Esophagus (tissue), 2 donors: ENCODE measurements around the gene GAD1. TPM values are rescaled to one million over a fixed set of nuclear protein-coding genes. Genes with fewer than 3 reads are reported as not detected.

Experiments
- H3K27ac ChIP-seq, 2 donors: one replicate each; pipeline ENCODE4 v1.5.1; 2013; ENCODE audit warnings: low read depth in 2 of 2, mild to moderate bottlenecking in 2 of 2, inconsistent platforms in 1 of 2, low read length in 1 of 2, moderate library complexity in 1 of 2
- H3K27me3 ChIP-seq, 2 donors: one replicate each; pipeline ENCODE4 v1.6.1; 2013; ENCODE audit warnings: low read length in 2 of 2, control low read depth in 1 of 2, mild to moderate bottlenecking in 1 of 2; ENCODE audit not compliant: insufficient read depth in 2 of 2, control insufficient read depth in 1 of 2
- H3K36me3 ChIP-seq, 2 donors: one replicate each; pipeline ENCODE4 v1.6.1; 2013; ENCODE audit warnings: low read length in 1 of 2; ENCODE audit not compliant: control insufficient read depth in 2 of 2, insufficient read depth in 2 of 2
- H3K4me1 ChIP-seq, 2 donors: one replicate each; pipeline ENCODE4 v1.6.1; 2013; ENCODE audit warnings: low read length in 1 of 2; ENCODE audit not compliant: control insufficient read depth in 2 of 2, insufficient read depth in 2 of 2
- H3K4me3 ChIP-seq, 2 donors: one replicate each; pipeline ENCODE4 v1.5.1; 2013; ENCODE audit warnings: low read length in 2 of 2, mild to moderate bottlenecking in 2 of 2, low read depth in 1 of 2, moderate library complexity in 1 of 2
- H3K9me3 ChIP-seq, 2 donors: one replicate each; pipeline ENCODE4 v1.6.1; 2013; ENCODE audit warnings: mild to moderate bottlenecking in 2 of 2, low read depth in 1 of 2, low read length in 1 of 2, moderate library complexity in 1 of 2; ENCODE audit not compliant: control insufficient read depth in 2 of 2, insufficient read depth in 1 of 2
- WGBS, 2 donors: extraction: QIAGEN DNeasy Blood & Tissue Kit; methylation state at CpG; one replicate each; pipeline ENCODE4 v1.1.7; 2013; 5-methylcytosine and 5-hydroxymethylcytosine counted together
- polyA plus RNA-seq, 2 donors: library from polyadenylated mRNA; stranded (reverse); fragments of 200-250 nt; gene quantifications; one replicate each; pipeline ENCODE4 v1.2.3, GENCODE V29; 2013
- donor health status: healthy with polysubstance abuse.
- donor health status: Bipolar disorder and iron deficiency.

GAD1 gene
- polyA plus RNA-seq, 2 donors, result 0.65 to 1.2 TPM

DNA sequence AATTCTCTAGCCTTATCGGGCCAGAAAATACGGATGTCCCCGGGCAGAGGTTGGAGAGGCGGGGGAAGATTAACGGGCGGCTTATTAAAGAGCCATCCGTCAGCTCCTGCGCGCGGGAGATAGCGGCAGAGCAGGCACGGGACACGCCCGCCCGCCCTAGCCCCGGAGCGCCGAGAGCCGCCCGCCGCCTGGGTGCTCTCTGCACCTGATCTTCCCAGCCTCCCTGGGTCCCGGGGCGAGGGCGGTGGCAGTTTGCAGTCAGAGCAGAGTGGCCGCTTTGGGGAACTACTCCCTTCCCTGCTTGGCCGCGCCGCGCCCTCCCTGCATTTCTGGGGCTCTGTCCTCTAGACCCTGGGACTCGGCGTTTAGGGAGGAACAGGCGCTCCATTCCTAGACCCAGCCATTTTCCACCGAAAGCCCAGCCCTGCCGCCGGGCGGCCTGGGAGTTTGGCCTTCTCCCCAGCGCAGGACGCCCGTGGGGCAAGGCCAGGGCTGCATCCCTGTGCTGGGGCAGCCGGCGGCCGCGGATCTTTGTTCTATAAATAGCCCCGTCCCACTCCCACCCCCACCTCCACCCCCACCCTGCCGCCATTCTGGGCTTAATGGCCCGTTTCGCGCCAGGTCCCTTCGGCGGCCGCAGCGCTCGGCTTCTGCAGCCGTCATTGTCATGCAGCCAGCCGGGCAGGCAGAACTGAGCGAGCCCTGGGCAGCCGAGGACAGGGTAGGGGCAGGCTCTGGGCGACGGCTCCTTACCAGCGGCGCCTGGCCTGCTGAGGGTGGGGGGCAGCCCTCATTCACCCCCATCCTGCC lies 6.6 kb downstream of the GAD1 start:
- peaks cover 17 to 24% of the 10 kb centered on the region in 2 donors for H3K4me1 ChIP-seq
- 8 to 15% methylated on average over 51 to 61 of the region's 61 CpGs for WGBS, 2 donors
- H3K9me3 ChIP-seq, result no peaks in the 10 kb centered on the region
- no peak overlapping the region for H3K27ac ChIP-seq
- H3K27me3 ChIP-seq, result peaks cover 0 to 13% of the 10 kb centered on the region in 2 donors
- peak overlapping the region; percentile 22 to 32 for H3K4me3 ChIP-seq
- H3K36me3 ChIP-seq, result no peaks in the 10 kb centered on the region

DNA sequence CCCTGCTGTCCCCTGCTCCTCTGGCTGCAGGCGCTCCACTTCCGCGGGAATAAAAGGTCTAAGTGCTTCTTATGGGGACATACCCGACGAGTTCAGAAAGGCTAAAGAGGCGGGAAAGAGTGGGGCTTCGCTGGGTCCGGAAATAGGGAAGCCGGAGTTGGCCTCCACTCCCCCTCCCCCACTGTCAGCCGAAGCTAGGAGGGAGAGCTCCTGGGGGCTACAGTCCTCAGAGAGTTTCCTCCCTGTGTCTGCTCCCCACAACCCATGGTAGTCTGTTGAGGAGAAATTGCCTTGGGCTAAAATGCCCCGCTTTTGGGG lies 7.2 kb downstream of the GAD1 start:
- H3K27me3 ChIP-seq, result peaks cover 0 to 13% of the 10 kb centered on the region in 2 donors
- H3K36me3 ChIP-seq, result no peaks in the 10 kb centered on the region
- H3K4me3 ChIP-seq, result no peak overlapping the region
- WGBS, 2 donors, result 26 to 49% methylated on average over 11 of the region's 11 CpGs
- no peaks in the 10 kb centered on the region for H3K9me3 ChIP-seq
- H3K4me1 ChIP-seq, result peaks cover 15 to 22% of the 10 kb centered on the region in 2 donors
- H3K27ac ChIP-seq, result no peak overlapping the region

DNA sequence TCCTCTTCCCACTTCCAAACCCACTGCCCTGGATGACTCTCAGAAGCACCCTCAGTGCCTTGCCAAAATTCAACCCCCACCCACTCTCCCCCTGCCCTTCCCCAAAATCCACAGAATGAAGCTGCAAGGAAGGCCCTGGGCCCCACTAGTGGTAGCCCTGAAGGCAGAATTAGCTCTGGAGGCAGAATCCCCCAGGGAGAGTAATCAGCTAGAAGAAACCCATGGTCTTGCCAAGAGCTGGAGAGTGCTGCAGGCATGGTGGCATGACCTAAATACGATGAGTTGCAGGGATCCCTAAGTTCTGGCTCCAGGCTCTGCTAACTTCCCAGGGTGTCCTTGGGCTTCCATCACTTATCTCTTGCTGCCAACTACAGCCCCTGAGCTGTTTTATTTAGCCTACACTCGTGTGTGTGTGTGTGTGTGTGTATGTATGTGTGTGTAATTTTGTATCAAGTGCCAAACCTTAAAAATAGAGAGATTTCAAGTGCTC lies 7.9 kb downstream of the GAD1 start:
- H3K9me3 ChIP-seq, result no peaks in the 10 kb centered on the region
- 57 to 65% methylated on average over 2 of the region's 2 CpGs for WGBS, 2 donors
- no peak overlapping the region for H3K27ac ChIP-seq
- no peaks in the 10 kb centered on the region for H3K36me3 ChIP-seq
- H3K4me1 ChIP-seq, result peaks cover 15 to 22% of the 10 kb centered on the region in 2 donors
- H3K27me3 ChIP-seq, result peaks cover 0 to 13% of the 10 kb centered on the region in 2 donors
- H3K4me3 ChIP-seq, result no peak overlapping the region

DNA sequence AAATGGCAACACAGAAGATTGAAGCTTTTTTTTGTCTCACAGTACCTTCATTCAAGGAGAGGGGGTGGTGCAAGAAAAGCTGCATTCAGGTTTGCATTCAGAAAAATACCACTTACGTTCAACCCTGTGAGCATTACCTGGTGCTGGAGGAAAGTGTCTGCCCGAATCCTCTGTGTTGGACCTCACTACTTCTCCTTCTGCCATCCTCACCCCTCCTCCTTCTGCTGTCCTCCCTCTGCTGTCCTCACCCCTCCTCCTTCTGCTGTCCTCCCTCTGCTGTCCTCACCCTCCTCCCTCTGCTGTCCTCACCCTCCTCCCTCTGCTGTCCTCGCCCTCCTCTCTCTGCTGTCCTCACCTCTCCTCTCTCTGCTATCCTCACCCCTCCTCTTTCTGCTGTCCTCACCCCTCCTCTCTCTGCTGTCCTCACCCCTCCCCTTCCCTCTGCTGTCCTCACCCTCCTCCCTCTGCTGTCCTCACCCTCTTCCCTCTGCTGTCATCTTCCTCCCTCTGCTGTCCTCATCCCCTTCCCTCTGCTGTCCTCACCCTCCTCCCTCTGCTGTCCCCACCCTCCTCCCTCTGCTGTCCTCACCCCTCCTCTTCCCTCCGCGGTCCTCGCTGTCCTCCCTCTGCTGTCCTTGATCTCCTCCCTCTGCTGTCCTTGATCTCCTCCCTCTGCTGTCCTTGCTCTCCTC lies 11.3 kb downstream of the GAD1 start:
- WGBS, 2 donors, result 89 to 91% methylated on average over 6 of the region's 6 CpGs
- peaks cover 0 to 4% of the 10 kb centered on the region in 2 donors for H3K4me1 ChIP-seq
- no peak overlapping the region for H3K27ac ChIP-seq
- H3K36me3 ChIP-seq, result no peaks in the 10 kb centered on the region
- peaks cover 0 to 3% of the 10 kb centered on the region in 2 donors for H3K27me3 ChIP-seq
- no peaks in the 10 kb centered on the region for H3K9me3 ChIP-seq
- H3K4me3 ChIP-seq, result no peak overlapping the region

DNA sequence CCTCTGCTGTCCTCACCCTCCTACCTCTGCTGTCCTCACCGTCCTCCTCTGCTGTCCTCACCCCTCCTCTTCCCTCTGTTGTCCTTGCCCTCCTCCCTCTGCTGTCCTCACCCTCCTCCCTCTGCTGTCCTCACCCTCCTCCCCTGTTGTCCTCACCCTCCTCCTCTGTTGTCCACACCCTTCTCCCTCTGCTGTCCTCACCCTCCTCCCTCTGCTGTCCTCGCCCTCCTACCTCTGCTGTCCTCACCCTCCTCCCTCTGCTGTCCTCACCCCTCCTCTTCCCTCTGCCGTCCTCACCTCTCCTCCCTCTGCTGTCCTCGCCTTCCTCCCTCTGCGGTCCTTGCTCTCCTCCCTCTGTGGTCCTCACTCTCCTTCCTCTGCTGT lies 11.8 kb downstream of the GAD1 start:
- 83 to 88% methylated on average over 5 of the region's 5 CpGs for WGBS, 2 donors
- no peak overlapping the region for H3K27ac ChIP-seq
- H3K9me3 ChIP-seq, result no peaks in the 10 kb centered on the region
- no peaks in the 10 kb centered on the region for H3K36me3 ChIP-seq
- H3K4me3 ChIP-seq, result peak overlapping the region in 1 of 2 donors; percentile 19
- H3K4me1 ChIP-seq, result no peaks in the 10 kb centered on the region
- peaks cover 0 to 2% of the 10 kb centered on the region in 2 donors for H3K27me3 ChIP-seq

DNA sequence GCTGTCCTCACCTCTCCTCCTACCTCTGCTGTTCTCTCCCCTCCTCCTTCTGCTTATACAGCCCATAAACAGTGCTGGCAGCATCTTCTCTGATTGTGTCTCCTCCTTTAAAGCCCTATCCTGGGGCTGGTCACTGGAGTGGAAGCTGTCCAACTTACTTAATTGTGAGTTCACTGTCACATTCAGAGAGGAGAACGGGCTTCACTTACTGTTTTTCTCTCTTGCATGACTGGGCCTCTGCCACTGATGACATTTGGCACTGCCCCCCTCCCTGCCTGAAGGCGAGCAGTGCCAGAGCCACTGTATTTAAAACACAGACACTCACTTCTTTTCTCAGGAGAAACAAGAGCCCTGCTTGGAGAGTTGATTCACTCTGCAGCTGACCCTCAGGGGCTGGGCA lies 12.3 kb downstream of the GAD1 start:
- Histone ChIP-seq H3K9me3 (no peaks in the 10 kb centered on the region), H3K27ac (no peak overlapping the region), H3K36me3 (no peaks in the 10 kb centered on the region), H3K4me1 (no peaks in the 10 kb centered on the region), H3K27me3 (no peaks in the 10 kb centered on the region), H3K4me3 (no peak overlapping the region)
- 57 to 71% methylated on average over 2 of the region's 2 CpGs for WGBS, 2 donors

DNA sequence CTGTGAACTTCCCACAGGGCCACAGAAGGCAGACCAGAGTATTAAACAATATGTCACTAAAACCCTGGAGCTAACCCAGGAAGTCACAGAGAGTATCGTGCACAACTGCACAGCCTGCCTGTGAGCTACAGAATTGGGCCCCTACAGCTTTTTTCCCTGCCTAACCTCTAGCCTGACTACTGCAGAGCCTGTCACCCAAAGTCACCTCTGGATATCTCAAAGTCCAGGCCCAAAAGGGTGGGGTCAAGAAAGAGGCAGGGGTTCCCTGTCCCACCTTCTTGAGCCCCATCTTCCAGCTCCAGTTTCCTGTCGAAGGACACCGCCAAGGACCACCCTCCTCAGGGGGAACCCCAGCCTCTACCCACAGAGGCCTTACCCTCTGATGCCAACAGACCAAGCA lies 13.5 kb downstream of the GAD1 start:
- Histone ChIP-seq H3K9me3 (no peaks in the 10 kb centered on the region), H3K4me3 (no peak overlapping the region), H3K27ac (no peak overlapping the region), H3K36me3 (no peaks in the 10 kb centered on the region), H3K4me1 (no peaks in the 10 kb centered on the region), H3K27me3 (no peaks in the 10 kb centered on the region)
- WGBS, 2 donors, result 92% methylated on average over 3 of the region's 3 CpGs

DNA sequence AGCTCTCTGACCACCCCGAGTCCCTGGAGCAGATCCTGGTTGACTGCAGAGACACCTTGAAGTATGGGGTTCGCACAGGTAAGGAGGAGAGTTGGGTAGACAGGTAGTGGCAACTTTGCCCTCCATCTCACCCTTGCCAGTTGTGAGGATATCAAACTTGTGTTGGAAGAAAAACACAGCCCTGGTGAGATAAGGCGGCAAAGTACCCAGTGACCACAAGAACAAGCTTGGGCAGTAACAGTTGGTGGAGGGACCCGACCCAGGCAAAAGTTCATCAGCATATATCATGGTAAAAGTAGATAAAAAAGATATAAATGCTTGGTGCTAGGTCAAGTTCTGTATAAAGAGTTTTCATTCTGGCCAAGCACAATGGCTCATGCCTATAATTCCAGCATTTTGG lies 14.4 kb downstream of the GAD1 start:
- H3K27me3 ChIP-seq, result no peaks in the 10 kb centered on the region
- no peaks in the 10 kb centered on the region for H3K36me3 ChIP-seq
- WGBS, 2 donors, result 91 to 93% methylated on average over 4 of the region's 4 CpGs
- H3K27ac ChIP-seq, result no peak overlapping the region
- no peaks in the 10 kb centered on the region for H3K9me3 ChIP-seq
- no peaks in the 10 kb centered on the region for H3K4me1 ChIP-seq
- no peak overlapping the region for H3K4me3 ChIP-seq

DNA sequence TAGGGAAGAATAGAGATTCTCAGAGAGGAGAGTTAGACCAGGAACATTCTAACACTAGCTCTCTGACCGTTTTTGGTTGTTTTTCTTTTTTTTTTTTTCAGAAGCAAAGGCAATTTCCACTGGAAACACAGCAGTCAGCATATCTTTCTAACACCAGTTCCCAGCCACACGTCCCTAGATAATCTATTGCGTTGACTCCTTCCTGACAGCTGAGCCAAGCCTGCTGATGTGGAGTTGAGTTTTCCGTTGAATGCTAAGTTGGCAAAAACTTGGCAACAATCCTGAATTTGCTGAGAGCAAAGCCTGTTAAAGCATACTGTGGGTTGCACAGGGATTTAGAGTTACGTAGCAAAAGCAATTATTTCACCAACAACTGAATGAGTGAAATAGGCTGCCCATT lies 19.3 kb downstream of the GAD1 start:
- H3K4me3 ChIP-seq, result no peak overlapping the region
- no peaks in the 10 kb centered on the region for H3K27me3 ChIP-seq
- H3K27ac ChIP-seq, result no peak overlapping the region
- no peaks in the 10 kb centered on the region for H3K4me1 ChIP-seq
- no peaks in the 10 kb centered on the region for H3K36me3 ChIP-seq
- no peaks in the 10 kb centered on the region for H3K9me3 ChIP-seq
- WGBS, 2 donors, result 48 to 59% methylated on average over 5 of the region's 5 CpGs
